Thyroid gland (tissue), 4 donors: ENCODE results near the gene FBXL13. TPM values are rescaled to one million over a fixed set of nuclear protein-coding genes. Genes with fewer than 3 reads are reported as not detected.
A peak's percentile ranks its signal among the peaks of the same experiment; 100 is the strongest.
"Not testable (repeated sequence)": the region's sequence is repeated elsewhere in the genome, so short reads cannot be mapped to it uniquely, and the experiment has no call there.

ENCODE experiments used
- DNase-seq, 2 donors: peaks; one replicate each; pipeline ENCODE4 v3.0.0-alpha.2; 2019
- H3K27ac ChIP-seq, 3 donors: fragments of 200-600 bp; sonication (generic); 1 replicate in 2 of 3; 2 replicates in 1 of 3; pipeline ENCODE4 v1.5.1; 2016 to 2019; ENCODE audit warnings: mild to moderate bottlenecking in 1 of 3, moderate library complexity in 1 of 3
- H3K27me3 ChIP-seq: fragments of 200-600 bp; sonication (generic); one replicate; pipeline ENCODE4 v1.5.1; 2019
- H3K36me3 ChIP-seq, 2 donors: fragments of 200-600 bp; sonication (generic); one replicate each; pipeline ENCODE4 v1.5.1; 2016 to 2019
- H3K4me1 ChIP-seq, 2 donors: fragments of 200-600 bp; sonication (generic); one replicate each; pipeline ENCODE4 v1.5.1; 2017 to 2019
- H3K4me3 ChIP-seq, 3 donors: fragments of 200-600 bp; sonication (generic); replicated peaks in 1 of 3; 1 replicate in 2 of 3; 2 replicates in 1 of 3; pipeline ENCODE4 v1.5.1; 2016; ENCODE audit warnings: mild to moderate bottlenecking in 1 of 3
- H3K9me3 ChIP-seq: fragments of 200-600 bp; sonication (generic); one replicate; pipeline ENCODE4 v1.5.1; 2017
- POLR2A ChIP-seq, 2 donors: fragments of 450-650 bp; IDR thresholded peaks; one replicate each; pipeline ENCODE4 v1.6.1; 2017; ENCODE audit warnings: antibody characterized with exemption in 2 of 2, mild to moderate bottlenecking in 2 of 2, moderate library complexity in 1 of 2
- WGBS, 2 donors: methylation state at CpG; one replicate each; pipeline ENCODE4 v1.1.5; 2017; 5-methylcytosine and 5-hydroxymethylcytosine counted together
- intact Hi-C: fragments of 100-400 bp; cut with DNase I; formaldehyde crosslinking; loops from one replicate; pipeline ENCODE4 v1.15.1; 2023
- total RNA-seq, 4 donors: library from RNA; depleted of rRNA; stranded (reverse); fragments of >200 nt; gene quantifications; one replicate each; pipeline ENCODE4 v1.2.3, GENCODE V29; 2016
- TF ChIP-seq, protein P1 (sequence below), 6 experiments: fragments of 200-600 bp in 3 of 6; fragments of 450-650 bp in 3 of 6; sonication (generic) in 3 of 6; IDR thresholded peaks; one replicate each; pipeline ENCODE4 v1.5.1; 2016 to 2019; ENCODE audit warnings: antibody characterized with exemption in 6 of 6, mild to moderate bottlenecking in 2 of 6, inconsistent platforms in 1 of 6, moderate library complexity in 1 of 6

FBXL13 gene
- total RNA-seq, 4 donors from 2014 or later = 4.2 to 9.6 (median 5.0) TPM

DNA sequence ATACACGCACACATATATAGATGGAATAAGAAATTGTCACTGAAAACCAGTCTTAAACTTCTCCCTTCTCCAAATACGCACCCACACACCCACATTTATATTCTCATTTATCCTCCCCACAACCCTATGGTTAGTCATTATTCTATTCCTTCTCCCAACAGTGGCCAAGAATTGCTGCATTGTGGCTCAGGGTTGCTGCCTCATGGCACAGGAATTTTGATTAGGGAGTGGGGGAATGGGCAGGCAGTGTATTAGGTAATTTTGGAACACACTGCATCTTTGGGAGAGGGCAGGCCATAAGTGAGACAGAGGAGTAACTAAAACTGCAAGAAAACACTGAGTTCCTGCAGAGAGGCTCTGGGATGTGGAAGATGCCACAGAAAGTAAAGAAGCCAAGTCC lies 38.6 kb upstream of the FBXL13 start:
- intact Hi-C loops = no loop called here
- no peaks in the 10 kb centered on the region for H3K27me3 ChIP-seq
- TF ChIP-seq POLR2A (IDR thresholded peaks at IDR 0.05) = no peak
- TF ChIP-seq, protein P1, sequence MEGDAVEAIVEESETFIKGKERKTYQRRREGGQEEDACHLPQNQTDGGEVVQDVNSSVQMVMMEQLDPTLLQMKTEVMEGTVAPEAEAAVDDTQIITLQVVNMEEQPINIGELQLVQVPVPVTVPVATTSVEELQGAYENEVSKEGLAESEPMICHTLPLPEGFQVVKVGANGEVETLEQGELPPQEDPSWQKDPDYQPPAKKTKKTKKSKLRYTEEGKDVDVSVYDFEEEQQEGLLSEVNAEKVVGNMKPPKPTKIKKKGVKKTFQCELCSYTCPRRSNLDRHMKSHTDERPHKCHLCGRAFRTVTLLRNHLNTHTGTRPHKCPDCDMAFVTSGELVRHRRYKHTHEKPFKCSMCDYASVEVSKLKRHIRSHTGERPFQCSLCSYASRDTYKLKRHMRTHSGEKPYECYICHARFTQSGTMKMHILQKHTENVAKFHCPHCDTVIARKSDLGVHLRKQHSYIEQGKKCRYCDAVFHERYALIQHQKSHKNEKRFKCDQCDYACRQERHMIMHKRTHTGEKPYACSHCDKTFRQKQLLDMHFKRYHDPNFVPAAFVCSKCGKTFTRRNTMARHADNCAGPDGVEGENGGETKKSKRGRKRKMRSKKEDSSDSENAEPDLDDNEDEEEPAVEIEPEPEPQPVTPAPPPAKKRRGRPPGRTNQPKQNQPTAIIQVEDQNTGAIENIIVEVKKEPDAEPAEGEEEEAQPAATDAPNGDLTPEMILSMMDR (IDR thresholded peaks at IDR 0.05) = no peak
- H3K4me1 ChIP-seq = no peaks in the 10 kb centered on the region
- H3K36me3 ChIP-seq = no peaks in the 10 kb centered on the region
- H3K27ac ChIP-seq = no peak overlapping the region
- 97 to 99% methylated on average over 2 of the region's 2 CpGs for WGBS, 2 donors
- DNase-seq = no peak
- no peaks in the 10 kb centered on the region for H3K9me3 ChIP-seq
- H3K4me3 ChIP-seq = no peak overlapping the region

DNA sequence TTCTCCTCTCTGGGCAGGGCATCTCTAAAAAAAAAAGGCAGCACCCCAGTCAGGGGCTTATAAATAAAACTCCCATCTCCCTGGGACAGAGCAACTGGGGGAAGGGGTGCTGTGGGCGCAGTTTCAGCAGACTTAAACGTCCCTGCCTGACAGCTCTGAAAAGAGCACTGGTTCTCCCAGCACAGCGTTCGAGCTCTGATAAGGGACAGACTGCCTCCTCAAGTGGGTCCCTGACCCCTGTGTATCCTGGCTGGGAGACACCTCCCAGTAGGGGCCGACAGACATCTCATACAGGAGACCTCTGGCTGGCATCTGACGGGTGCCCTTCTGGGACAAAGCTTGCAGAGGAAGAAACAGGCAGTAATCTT lies 32.1 kb upstream of the FBXL13 start:
- intact Hi-C loops, H3K4me3 ChIP-seq, H3K27ac ChIP-seq, H3K4me1 ChIP-seq, H3K27me3 ChIP-seq, H3K9me3 ChIP-seq: not testable (repeated sequence)
- 45 to 58% methylated on average over 5 to 6 of the region's 6 CpGs for WGBS, 2 donors
- DNase-seq = peak in 1 of 2 donors; percentile 1
- peaks cover 12 to 16% of the 10 kb centered on the region in 2 donors for H3K36me3 ChIP-seq

DNA sequence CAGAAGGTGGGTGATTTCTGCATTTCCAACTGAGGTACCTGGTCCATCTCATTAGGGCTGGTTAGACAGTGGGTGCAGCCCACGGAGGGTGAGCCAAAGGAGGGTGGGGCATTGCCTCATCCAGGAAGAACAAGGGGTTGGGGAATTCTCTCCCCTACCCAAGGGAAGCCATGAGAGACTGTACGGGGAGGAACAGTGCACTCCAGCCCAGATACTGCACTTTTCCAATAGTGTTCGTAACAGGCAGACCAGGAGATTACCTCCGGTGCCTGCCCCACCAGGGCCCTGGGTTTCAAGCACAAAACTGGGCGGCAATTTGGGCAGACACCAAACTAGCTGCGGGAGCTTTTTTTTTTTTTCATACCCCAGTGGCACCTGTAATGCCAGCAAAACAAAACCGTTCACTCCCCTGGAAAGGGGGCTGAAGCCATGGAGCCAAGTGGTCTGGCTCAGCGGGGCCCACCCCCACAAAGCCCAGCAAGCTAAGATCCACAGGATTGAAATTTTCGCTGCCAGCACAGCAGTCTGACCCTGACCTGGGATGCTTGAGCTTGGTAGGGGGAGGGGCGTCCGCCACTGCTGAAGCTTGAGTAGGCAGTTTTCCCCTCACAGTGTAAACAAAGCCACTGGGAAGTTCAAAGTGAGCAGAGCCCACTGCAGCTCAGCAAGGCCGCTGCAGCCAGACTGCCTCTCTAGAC lies 31.6 kb upstream of the FBXL13 start:
- intact Hi-C loops = no loop called here
- H3K4me1 ChIP-seq = peaks cover 5 to 9% of the 10 kb centered on the region in 2 donors
- DNase-seq = peak; percentile 62 to 70
- no peak overlapping the region for H3K4me3 ChIP-seq
- H3K36me3 ChIP-seq = peaks cover 12 to 16% of the 10 kb centered on the region in 2 donors
- 43 to 46% methylated on average over 12 of the region's 12 CpGs for WGBS, 2 donors
- TF ChIP-seq POLR2A (IDR thresholded peaks at IDR 0.05) = no peak
- TF ChIP-seq, protein P1 (IDR thresholded peaks at IDR 0.05) = no peak
- H3K27me3 ChIP-seq = no peaks in the 10 kb centered on the region
- H3K27ac ChIP-seq = no peak overlapping the region
- no peaks in the 10 kb centered on the region for H3K9me3 ChIP-seq

DNA sequence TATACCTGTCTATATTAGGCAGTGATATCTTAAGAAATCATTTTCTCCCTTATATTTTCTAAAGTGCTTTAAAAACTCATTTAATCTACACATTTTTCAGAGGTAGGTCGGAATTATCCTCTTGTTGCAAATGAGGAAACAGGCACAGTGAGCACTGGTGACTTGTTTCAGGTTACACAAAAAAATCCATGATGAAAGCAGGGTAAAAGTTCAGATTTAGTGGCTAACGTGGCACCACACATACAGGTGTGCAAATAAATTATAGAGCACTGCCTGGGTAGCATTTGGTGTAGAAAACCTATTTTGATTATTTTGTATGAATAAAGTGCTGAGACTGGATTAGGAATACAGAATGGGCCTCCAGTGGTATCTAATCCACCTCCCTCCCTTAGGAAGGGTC lies 26.9 kb upstream of the FBXL13 start:
- Histone ChIP-seq H3K4me1 (peaks cover 3 to 6% of the 10 kb centered on the region in 2 donors), H3K4me3 (no peak overlapping the region), H3K27me3 (no peaks in the 10 kb centered on the region), H3K36me3 (peaks cover 12 to 16% of the 10 kb centered on the region in 2 donors), H3K9me3 (no peaks in the 10 kb centered on the region), H3K27ac (no peak overlapping the region)
- 48 to 49% methylated on average over 2 of the region's 2 CpGs for WGBS, 2 donors
- DNase-seq = no peak
- TF ChIP-seq POLR2A (IDR thresholded peaks at IDR 0.05) = no peak
- TF ChIP-seq, protein P1 (IDR thresholded peaks at IDR 0.05) = no peak
- intact Hi-C loops = no loop called here

DNA sequence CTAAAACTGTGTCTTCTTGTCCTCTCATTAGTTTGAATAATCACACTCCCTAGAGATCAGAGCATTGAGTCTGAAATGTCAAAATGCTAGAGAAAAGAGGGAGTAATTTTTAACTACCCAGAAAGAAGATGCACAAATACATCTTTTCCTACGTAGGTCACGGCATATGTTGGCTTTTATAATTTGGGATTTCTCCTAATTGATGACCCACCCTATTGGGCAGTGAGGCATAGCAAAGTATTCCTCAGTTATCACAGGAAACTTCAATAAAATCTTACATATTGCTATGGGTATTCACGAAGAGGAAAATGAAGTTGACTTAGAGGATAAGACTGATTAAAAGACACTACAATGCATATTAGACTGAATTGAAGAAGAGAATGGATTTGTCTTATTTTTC lies 25.8 kb upstream of the FBXL13 start:
- WGBS, 2 donors = 64 to 65% methylated on average over 3 of the region's 3 CpGs
- Histone ChIP-seq H3K27me3 (no peaks in the 10 kb centered on the region), H3K9me3 (no peaks in the 10 kb centered on the region), H3K27ac (no peak overlapping the region), H3K36me3 (peaks cover 12 to 16% of the 10 kb centered on the region in 2 donors), H3K4me3 (no peak overlapping the region), H3K4me1 (no peaks in the 10 kb centered on the region)
- TF ChIP-seq, protein P1 (IDR thresholded peaks at IDR 0.05) = no peak
- no peak for TF ChIP-seq POLR2A (IDR thresholded peaks at IDR 0.05)
- intact Hi-C loops = no loop called here
- no peak for DNase-seq
